ENCODE results near the gene DVL2. TPM values are rescaled to one million over a fixed set of nuclear protein-coding genes. Genes with fewer than 3 reads are reported as not detected.
A peak's percentile ranks its signal among the peaks of the same experiment; 100 is the strongest.

Gene DVL2
- total RNA-seq, 4 donors from 2014 or later: 5.1 to 83.2 (median 53.5) TPM

DNA sequence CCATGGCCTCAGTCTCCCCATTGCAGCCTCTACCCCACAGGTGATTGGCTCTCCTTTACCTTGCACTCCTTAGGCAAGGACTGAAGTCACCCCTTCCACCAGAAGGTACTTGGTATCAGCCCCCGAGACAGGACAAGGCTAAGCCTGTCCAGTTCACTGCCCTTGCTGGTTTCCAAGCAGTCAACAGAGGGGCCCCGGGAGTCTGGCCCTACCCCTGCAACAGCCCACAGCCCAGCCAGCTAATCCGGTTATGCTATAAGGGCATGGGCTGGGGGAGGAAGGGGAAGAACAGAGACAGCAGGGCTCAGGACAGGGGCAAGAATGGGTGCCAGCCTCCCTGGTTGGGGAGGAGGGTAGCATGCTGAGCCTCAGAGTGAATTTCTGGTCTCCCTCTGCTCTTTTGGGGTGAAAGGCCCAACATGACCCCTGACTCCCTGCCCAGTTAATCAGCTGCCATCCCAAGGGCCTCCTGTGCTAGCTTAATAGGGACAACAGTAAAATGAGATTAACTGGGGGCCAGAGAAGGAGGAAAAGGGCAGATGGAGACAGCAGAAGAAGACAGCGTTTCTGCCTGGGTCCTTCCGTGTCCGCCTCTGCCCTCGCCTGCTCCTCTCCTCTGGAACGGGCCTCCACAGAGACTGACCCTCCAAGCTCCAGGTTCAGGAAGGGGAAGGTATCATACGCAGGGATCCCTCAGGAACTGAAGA, 25.4 kb downstream of the DVL2 start:
- intact Hi-C loops (cut with DNase I; ENCODE audit: low total_unique reads): no loop called here
- Histone ChIP-seq H3K9me3 (no peaks in the 10 kb centered on the region), H3K4me3 (no peak overlapping the region), H3K27me3 (no peaks in the 10 kb centered on the region), H3K27ac (no peak overlapping the region), H3K36me3 (no peaks in the 10 kb centered on the region), H3K4me1 (peaks cover 0 to 17% of the 10 kb centered on the region in 2 donors)
- DNase-seq: no peak
- TF ChIP-seq, protein P1, sequence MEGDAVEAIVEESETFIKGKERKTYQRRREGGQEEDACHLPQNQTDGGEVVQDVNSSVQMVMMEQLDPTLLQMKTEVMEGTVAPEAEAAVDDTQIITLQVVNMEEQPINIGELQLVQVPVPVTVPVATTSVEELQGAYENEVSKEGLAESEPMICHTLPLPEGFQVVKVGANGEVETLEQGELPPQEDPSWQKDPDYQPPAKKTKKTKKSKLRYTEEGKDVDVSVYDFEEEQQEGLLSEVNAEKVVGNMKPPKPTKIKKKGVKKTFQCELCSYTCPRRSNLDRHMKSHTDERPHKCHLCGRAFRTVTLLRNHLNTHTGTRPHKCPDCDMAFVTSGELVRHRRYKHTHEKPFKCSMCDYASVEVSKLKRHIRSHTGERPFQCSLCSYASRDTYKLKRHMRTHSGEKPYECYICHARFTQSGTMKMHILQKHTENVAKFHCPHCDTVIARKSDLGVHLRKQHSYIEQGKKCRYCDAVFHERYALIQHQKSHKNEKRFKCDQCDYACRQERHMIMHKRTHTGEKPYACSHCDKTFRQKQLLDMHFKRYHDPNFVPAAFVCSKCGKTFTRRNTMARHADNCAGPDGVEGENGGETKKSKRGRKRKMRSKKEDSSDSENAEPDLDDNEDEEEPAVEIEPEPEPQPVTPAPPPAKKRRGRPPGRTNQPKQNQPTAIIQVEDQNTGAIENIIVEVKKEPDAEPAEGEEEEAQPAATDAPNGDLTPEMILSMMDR (IDR thresholded peaks at IDR 0.05): no peak
- no peak for TF ChIP-seq POLR2A (IDR thresholded peaks at IDR 0.05)

DNA sequence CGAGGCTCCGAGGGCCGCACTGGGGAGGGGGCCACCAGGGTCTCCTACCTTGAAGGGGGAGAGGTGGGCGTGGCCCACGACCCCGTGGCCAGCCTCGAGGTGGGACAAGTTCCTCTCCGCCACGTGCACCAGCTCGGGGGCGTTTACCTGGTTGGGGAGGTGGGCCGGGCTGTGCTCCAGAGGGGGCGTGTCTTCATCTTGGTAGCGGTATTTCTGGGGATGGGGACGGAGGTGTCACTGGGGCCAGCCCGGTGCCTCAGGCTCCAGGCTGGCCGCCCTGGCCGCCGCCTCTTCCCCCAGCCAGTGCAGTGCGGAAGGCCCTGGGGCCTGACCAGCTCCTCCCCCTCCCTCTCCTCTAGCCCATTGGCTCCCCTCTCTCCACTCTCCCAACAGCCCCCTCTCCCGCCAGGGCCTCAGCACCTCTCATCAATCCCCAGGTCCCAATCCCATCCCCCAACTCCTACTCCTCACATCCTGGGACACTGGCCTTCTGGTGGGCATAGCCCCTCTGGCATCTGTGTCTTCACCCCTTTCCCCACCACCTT, 26.2 kb downstream of the DVL2 start:
- H3K4me3 ChIP-seq: no peak overlapping the region
- TF ChIP-seq, protein P1 (IDR thresholded peaks at IDR 0.05): no peak
- TF ChIP-seq POLR2A (IDR thresholded peaks at IDR 0.05): no peak
- peak overlapping the region; percentile 80 to 84 for H3K27ac ChIP-seq
- no peaks in the 10 kb centered on the region for H3K36me3 ChIP-seq
- intact Hi-C loops (cut with DNase I; ENCODE audit: low total_unique reads): no loop called here
- H3K4me1 ChIP-seq: peaks cover 0 to 12% of the 10 kb centered on the region in 2 donors
- DNase-seq: no peak
- no peaks in the 10 kb centered on the region for H3K27me3 ChIP-seq
- no peaks in the 10 kb centered on the region for H3K9me3 ChIP-seq

DNA sequence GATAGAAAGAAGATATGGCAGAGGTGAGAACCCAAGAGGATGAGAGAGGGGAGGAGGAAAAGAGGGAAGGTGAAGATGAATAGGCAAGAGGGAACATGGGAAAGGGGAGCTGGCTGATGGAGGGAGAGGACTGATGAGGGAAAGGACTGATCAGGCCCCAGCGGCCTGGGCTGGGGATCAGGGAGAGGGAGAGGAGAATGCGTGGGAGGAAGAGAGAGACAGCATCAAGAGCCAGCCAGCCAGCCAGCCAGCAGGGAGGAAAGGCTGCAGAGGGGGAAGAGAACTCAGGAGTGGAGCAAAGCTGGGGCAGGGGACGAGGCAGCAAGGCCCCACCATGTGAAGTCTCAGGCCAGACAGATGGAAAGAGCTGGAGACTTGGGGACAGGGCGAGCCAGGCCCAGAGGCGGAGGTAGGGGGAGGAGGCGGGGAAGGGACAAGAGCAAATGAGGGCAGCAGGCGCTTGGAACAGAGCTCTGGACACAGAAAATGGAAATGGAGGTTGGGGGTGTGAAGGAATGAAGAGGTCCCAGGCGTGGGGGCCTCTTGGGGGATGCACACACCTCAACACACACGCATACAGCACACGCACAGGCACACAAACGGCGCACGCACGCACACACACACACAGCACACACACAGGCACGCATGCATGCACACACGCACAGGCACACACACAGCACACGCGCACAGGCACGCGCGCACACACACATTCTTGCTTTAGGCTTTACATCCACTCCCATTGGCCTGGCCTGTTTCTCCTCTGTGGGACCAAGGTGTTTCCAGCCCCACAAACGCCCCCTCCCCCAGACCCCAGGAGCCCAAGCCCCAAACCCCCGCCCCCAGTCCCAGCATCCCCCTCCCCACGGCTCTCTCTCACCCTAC, 27.0 kb downstream of the DVL2 start:
- Histone ChIP-seq H3K4me3 (no peak overlapping the region), H3K36me3 (no peaks in the 10 kb centered on the region), H3K27ac (peak overlapping the region; percentile 80 to 84), H3K9me3 (no peaks in the 10 kb centered on the region), H3K27me3 (no peaks in the 10 kb centered on the region), H3K4me1 (peaks cover 0 to 12% of the 10 kb centered on the region in 2 donors)
- intact Hi-C loops (cut with DNase I; ENCODE audit: low total_unique reads): no loop called here
- peak; percentile 73 to 77 for DNase-seq
- TF ChIP-seq POLR2A (IDR thresholded peaks at IDR 0.05): no peak
- TF ChIP-seq, protein P1 (IDR thresholded peaks at IDR 0.05): no peak

DNA sequence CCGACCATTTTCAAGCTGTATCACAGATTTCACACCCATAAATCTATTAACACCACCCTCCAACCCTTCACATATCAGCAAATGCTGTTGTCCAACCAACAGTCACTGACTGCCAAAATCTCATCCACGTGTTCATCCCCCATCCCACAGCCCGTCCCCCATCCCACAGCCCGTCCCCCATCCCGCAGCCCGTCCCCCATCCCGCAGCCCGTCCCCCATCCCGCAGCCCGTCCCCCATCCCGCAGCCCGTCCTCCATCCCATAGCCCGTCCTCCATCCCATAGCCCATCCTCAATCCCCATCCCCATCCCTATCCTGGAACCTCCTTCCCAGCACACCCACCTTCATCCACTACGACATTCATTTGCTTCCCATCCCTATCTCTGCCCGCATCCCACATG, 28.8 kb downstream of the DVL2 start:
- H3K27ac ChIP-seq: peak overlapping the region; percentile 80 to 84
- no peaks in the 10 kb centered on the region for H3K36me3 ChIP-seq
- peak overlapping the region; percentile 42 to 54 for H3K4me3 ChIP-seq
- TF ChIP-seq POLR2A (IDR thresholded peaks at IDR 0.05): no peak
- TF ChIP-seq, protein P1 (IDR thresholded peaks at IDR 0.05): no peak
- intact Hi-C loops (cut with DNase I; ENCODE audit: low total_unique reads): no loop called here
- no peak for DNase-seq
- H3K27me3 ChIP-seq: no peaks in the 10 kb centered on the region
- no peaks in the 10 kb centered on the region for H3K9me3 ChIP-seq
- H3K4me1 ChIP-seq: peaks cover 0 to 12% of the 10 kb centered on the region in 2 donors
